PFSK-1 (cell line): ENCODE measurements around the gene EVL.

Source experiments
- POLR2AphosphoS5 ChIP-seq: IDR thresholded peaks from 2 replicates; pipeline ENCODE4 v1.6.1; 2012; ENCODE audit warnings: low read depth, mild to moderate bottlenecking, control low read depth, low read length, moderate library complexity
- SIN3A ChIP-seq: IDR thresholded peaks from 2 replicates; pipeline ENCODE4 v1.6.1; 2012; ENCODE audit warnings: mild to moderate bottlenecking, low read length, moderate library complexity, borderline replicate concordance; ENCODE audit not compliant: insufficient read depth
- TAF1 ChIP-seq: IDR thresholded peaks from 2 replicates; pipeline ENCODE4 v1.6.1; 2012; ENCODE audit warnings: low read length, control low read depth, borderline replicate concordance; ENCODE audit not compliant: insufficient read depth
- TF ChIP-seq, protein P1 (sequence below), 2 experiments: IDR thresholded peaks; 2 replicates each; pipeline versions ENCODE4 v1.6.1 to v1.8.0; 2011 to 2012; ENCODE audit warnings: low read depth in 2 of 2, low read length in 2 of 2, control low read depth in 1 of 2, inconsistent platforms in 1 of 2, mild to moderate bottlenecking in 1 of 2, moderate library complexity in 1 of 2; ENCODE audit not compliant: insufficient read depth in 1 of 2

DNA sequence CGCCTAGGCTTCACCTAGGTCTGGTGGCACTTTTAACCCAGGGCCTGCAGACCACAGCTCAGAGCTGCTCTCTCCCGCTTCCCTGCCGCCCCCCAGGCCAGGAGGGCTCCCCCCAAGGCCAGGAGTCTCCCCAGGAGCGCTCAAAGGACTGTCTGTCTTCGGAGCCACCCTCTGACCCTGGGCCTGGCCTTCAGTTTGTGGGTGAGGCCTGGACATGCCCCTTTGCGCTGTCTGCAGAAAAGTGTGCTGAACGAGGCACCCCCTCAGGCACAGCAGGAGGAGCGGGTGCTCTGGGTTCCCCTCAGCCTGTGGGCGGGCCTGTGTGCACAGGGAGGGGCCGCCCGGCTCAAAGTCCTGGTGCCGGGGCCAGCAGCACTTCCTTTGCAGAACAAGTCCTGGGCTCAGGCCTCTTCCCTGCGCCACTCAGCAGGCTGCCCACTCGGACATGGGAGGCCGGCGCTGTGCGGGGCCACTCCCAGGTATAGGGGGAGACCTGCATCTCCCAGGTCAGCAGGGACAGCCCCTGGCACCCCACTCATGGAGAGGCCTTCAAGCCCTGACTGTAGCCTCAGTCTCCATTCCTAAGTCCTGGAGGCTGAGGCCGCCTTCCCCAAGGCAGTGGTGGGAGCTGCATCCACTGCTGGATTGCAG lies 79.9 kb downstream of the EVL start:
- TF ChIP-seq, protein P1, sequence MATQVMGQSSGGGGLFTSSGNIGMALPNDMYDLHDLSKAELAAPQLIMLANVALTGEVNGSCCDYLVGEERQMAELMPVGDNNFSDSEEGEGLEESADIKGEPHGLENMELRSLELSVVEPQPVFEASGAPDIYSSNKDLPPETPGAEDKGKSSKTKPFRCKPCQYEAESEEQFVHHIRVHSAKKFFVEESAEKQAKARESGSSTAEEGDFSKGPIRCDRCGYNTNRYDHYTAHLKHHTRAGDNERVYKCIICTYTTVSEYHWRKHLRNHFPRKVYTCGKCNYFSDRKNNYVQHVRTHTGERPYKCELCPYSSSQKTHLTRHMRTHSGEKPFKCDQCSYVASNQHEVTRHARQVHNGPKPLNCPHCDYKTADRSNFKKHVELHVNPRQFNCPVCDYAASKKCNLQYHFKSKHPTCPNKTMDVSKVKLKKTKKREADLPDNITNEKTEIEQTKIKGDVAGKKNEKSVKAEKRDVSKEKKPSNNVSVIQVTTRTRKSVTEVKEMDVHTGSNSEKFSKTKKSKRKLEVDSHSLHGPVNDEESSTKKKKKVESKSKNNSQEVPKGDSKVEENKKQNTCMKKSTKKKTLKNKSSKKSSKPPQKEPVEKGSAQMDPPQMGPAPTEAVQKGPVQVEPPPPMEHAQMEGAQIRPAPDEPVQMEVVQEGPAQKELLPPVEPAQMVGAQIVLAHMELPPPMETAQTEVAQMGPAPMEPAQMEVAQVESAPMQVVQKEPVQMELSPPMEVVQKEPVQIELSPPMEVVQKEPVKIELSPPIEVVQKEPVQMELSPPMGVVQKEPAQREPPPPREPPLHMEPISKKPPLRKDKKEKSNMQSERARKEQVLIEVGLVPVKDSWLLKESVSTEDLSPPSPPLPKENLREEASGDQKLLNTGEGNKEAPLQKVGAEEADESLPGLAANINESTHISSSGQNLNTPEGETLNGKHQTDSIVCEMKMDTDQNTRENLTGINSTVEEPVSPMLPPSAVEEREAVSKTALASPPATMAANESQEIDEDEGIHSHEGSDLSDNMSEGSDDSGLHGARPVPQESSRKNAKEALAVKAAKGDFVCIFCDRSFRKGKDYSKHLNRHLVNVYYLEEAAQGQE (IDR thresholded peaks at IDR 0.05; ENCODE audit: insufficient read depth in 1 of 2, low read depth in 2 of 2, low read length in 2 of 2), result no peak
- no peak for TF ChIP-seq POLR2AphosphoS5
- TF ChIP-seq SIN3A, result no peak
- TF ChIP-seq TAF1, result no peak
